Heart left ventricle (tissue), 16 donors: ENCODE data around the gene LRFN5. TPM values are rescaled to one million over a fixed set of nuclear protein-coding genes. Genes with fewer than 3 reads are reported as not detected.

Experiments used
- ATAC-seq, 4 donors: fragments of 200-7000 bp; cut with Tn5 transposase; one replicate each; pipeline ENCODE4 v1.9.1; 2020 to 2022; ENCODE audit warnings: moderate library complexity in 4 of 4, mild to moderate bottlenecking in 3 of 4, moderate number of reproducible peaks in 1 of 4
- DNase-seq, 5 donors: peaks; one replicate each; pipeline ENCODE4 v3.0.0-alpha.2; 2020
- H3K27ac ChIP-seq, 12 donors: fragments of 200-600 bp; sonication (generic) in 4 of 12; one replicate each; pipeline versions ENCODE4 v1.5.0 to v1.8.0; 2016 to 2022; ENCODE audit warnings: mild to moderate bottlenecking in 2 of 12
- H3K27me3 ChIP-seq, 9 donors: fragments of 200-600 bp; sonication (generic) in 2 of 9; one replicate each; pipeline versions ENCODE4 v1.5.1 to v1.8.0; 2016 to 2022; ENCODE audit warnings: mild to moderate bottlenecking in 3 of 9
- H3K36me3 ChIP-seq, 9 donors: fragments of 200-600 bp; sonication (generic) in 2 of 9; one replicate each; pipeline versions ENCODE4 v1.5.0 to v1.8.0; 2018 to 2022; ENCODE audit warnings: mild to moderate bottlenecking in 2 of 9
- H3K4me1 ChIP-seq, 12 donors: fragments of 200-600 bp; sonication (generic) in 4 of 12; one replicate each; pipeline versions ENCODE4 v1.5.0 to v1.8.0; 2016 to 2022; ENCODE audit warnings: mild to moderate bottlenecking in 3 of 12
- H3K4me3 ChIP-seq, 12 donors: fragments of 200-600 bp; sonication (generic) in 4 of 12; one replicate each; pipeline versions ENCODE4 v1.5.0 to v1.8.0; 2017 to 2022; ENCODE audit warnings: mild to moderate bottlenecking in 9 of 12, moderate library complexity in 4 of 12
- H3K9me3 ChIP-seq, 12 donors: fragments of 200-600 bp; sonication (generic) in 4 of 12; one replicate each; pipeline versions ENCODE4 v1.5.0 to v1.8.0; 2016 to 2022; ENCODE audit warnings: mild to moderate bottlenecking in 1 of 12
- CTCF ChIP-seq, 12 donors: fragments of 200-600 bp; sonication (generic) in 4 of 12; IDR thresholded peaks; one replicate each; pipeline versions ENCODE4 v1.5.0 to v1.8.0; 2018 to 2022; ENCODE audit warnings: antibody characterized with exemption in 12 of 12, mild to moderate bottlenecking in 5 of 12
- POLR2A ChIP-seq, 2 donors: fragments of 450-650 bp; IDR thresholded peaks; one replicate each; pipeline ENCODE4 v1.6.1; 2017; ENCODE audit warnings: antibody characterized with exemption in 2 of 2, mild to moderate bottlenecking in 2 of 2, moderate library complexity in 2 of 2
- WGBS, 4 donors: extraction: QIAGEN DNeasy Blood & Tissue Kit in 2 of 4; methylation state at CpG; one replicate each; pipeline versions ENCODE4 v1.1.5 to v1.1.7; 2013 to 2018; 5-methylcytosine and 5-hydroxymethylcytosine counted together
- intact Hi-C, 10 donors: fragments of 100-400 bp; cut with DNase I; formaldehyde crosslinking; loops; one replicate each; pipeline versions ENCODE4 v1.11.1 to v1.14.2; 2022
- polyA plus RNA-seq, 2 donors: library from polyadenylated mRNA; stranded (reverse); fragments of 200-250 nt; gene quantifications; one replicate each; pipeline ENCODE4 v1.2.3, GENCODE V29; 2013
- total RNA-seq, 9 donors: library from RNA; depleted of rRNA in 2 of 9; stranded (reverse); fragments of >200 nt in 2 of 9; fragmentation: NEBNext Ultra II Directional in 3 of 9; extraction: Animal tissue kit (Norgen Biotek cat#: 25700) in 3 of 9; gene quantifications; one replicate each; pipeline versions ENCODE4 v1.1.0 to v1.2.4, GENCODE V29; 2016 to 2023
- donor health status: ischemic (EF 13 %, LVEDD 7.1; RV severe dilation, severe dysfunction).
- donor health status: healthy with polysubstance abuse.
- donor health status: DM: no; HTN: yes; CAD: no.
- donor health status: DM: no; HTN: no; CAD: no.
- donor health status: ischemic (EF 25% LVEDD 6.9; RV normal size, moderate dysfunction).
- donor health status: ischemic (EF 25% LVEDD 5.7; RV mildly dilated, moderate dysfunction).
- donor health status: healthy.
- donor health status: DM: yes; HTN: yes; CAD: no.
- donor health status: ischemic (EF 35%, LVEDD 5.7; RV mildly dilated, moderate dysfunction).
- donor health status: nonischemic (EF 11% LVEDD 7.7; RV severe dilation, severe dysfunction).
- donor health status: DM: yes; HTN: yes; CAD: no.
- donor health status: PGD.
- donor health status: ischemic (EF 29% LVEDD 5.4; RV normal size, mild dysfunction).
- donor health status: nonischemic (EF 23%, LVEDD 6.1; RV moderate dilation, normal function).

Gene LRFN5
- total and polyA plus RNA-seq, 11 donors: 0.11 to 0.91 (median 0.38) TPM

- H3K27ac ChIP-seq: no peak overlapping the region
- H3K36me3 ChIP-seq: no peaks in the 10 kb centered on the region
- H3K9me3 ChIP-seq: no peaks in the 10 kb centered on the region
- no peak overlapping the region for H3K4me3 ChIP-seq
- 90 to 98% (median 93%) methylated on average over 1 of the region's 1 CpG for WGBS, 4 donors
- ATAC-seq: no peak
- no peaks in the 10 kb centered on the region for H3K4me1 ChIP-seq
- no peaks in the 10 kb centered on the region for H3K27me3 ChIP-seq
- intact Hi-C loops: no loop called here
- DNase-seq: no peak
- no peak for TF ChIP-seq CTCF (IDR thresholded peaks at IDR 0.05)
- TF ChIP-seq POLR2A (IDR thresholded peaks at IDR 0.05): no peak
Observed at GRCh38 chr14:41875116-41875515, 268.4 kb downstream of the LRFN5 start.

GRCh38 chr14:41878321-41878720 lies 271.6 kb downstream of the LRFN5 start:
- TF ChIP-seq POLR2A (IDR thresholded peaks at IDR 0.05): no peak

GRCh38 chr14:41891624-41892023 lies 284.9 kb downstream of the LRFN5 start:
- Histone ChIP-seq H3K4me1 (no peaks in the 10 kb centered on the region), H3K36me3 (no peaks in the 10 kb centered on the region), H3K27ac (no peak overlapping the region), H3K9me3 (no peaks in the 10 kb centered on the region), H3K27me3 (no peaks in the 10 kb centered on the region), H3K4me3 (no peak overlapping the region)
- TF ChIP-seq CTCF (IDR thresholded peaks at IDR 0.05) (no peak), POLR2A (IDR thresholded peaks at IDR 0.05) (no peak)
- intact Hi-C loops: loop anchor here in 1 of 10 donors (2.0 kb wide), 1 partner anchor 23 kb away; no protein-coding TSS in a partner anchor
- ATAC-seq: no peak
- no peak for DNase-seq
- 60 to 71% (median 62%) methylated on average over 8 of the region's 8 CpGs for WGBS, 4 donors

More at GRCh38 chr14:41878321-41878720, 271.6 kb downstream of the LRFN5 start:
- no peak for ATAC-seq
- WGBS, 4 donors: 88 to 93% (median 92%) methylated on average over 3 of the region's 3 CpGs
- Histone ChIP-seq H3K27me3 (no peaks in the 10 kb centered on the region), H3K27ac (no peak overlapping the region), H3K9me3 (no peaks in the 10 kb centered on the region), H3K4me3 (no peak overlapping the region), H3K4me1 (no peaks in the 10 kb centered on the region), H3K36me3 (no peaks in the 10 kb centered on the region)
- no peak for DNase-seq
- intact Hi-C loops: no loop called here

GRCh38 chr14:41899416-41899815 lies 292.7 kb downstream of the LRFN5 start:
- no peak for TF ChIP-seq CTCF (IDR thresholded peaks at IDR 0.05)
- DNase-seq (no peak), ATAC-seq (no peak)
- no peak overlapping the region for H3K27ac ChIP-seq
- no peaks in the 10 kb centered on the region for H3K4me1 ChIP-seq
- H3K36me3 ChIP-seq: no peaks in the 10 kb centered on the region
- H3K27me3 ChIP-seq: no peaks in the 10 kb centered on the region
- intact Hi-C loops: no loop called here
- no peaks in the 10 kb centered on the region for H3K9me3 ChIP-seq
- H3K4me3 ChIP-seq: no peak overlapping the region

GRCh38 chr14:41900644-41901043 lies 294.0 kb downstream of the LRFN5 start:
- TF ChIP-seq POLR2A (IDR thresholded peaks at IDR 0.05): no peak
- no peak for TF ChIP-seq CTCF (IDR thresholded peaks at IDR 0.05)
- Histone ChIP-seq H3K36me3 (no peaks in the 10 kb centered on the region), H3K27me3 (no peaks in the 10 kb centered on the region), H3K4me3 (no peak overlapping the region), H3K4me1 (no peaks in the 10 kb centered on the region), H3K27ac (no peak overlapping the region), H3K9me3 (no peaks in the 10 kb centered on the region)
- 80 to 91% (median 89%) methylated on average over 4 of the region's 4 CpGs for WGBS, 4 donors
- intact Hi-C loops: no loop called here
- ATAC-seq (no peak), DNase-seq (no peak)
